ENCODE results near the gene MAD2L2. TPM values are rescaled to one million over a fixed set of nuclear protein-coding genes. Genes with fewer than 3 reads are reported as not detected.

Gene MAD2L2
- polyA plus RNA-seq, 2 of the 4 experiments (the other 2 are of a cell fraction) = 31.2 to 32.5 TPM

DNA sequence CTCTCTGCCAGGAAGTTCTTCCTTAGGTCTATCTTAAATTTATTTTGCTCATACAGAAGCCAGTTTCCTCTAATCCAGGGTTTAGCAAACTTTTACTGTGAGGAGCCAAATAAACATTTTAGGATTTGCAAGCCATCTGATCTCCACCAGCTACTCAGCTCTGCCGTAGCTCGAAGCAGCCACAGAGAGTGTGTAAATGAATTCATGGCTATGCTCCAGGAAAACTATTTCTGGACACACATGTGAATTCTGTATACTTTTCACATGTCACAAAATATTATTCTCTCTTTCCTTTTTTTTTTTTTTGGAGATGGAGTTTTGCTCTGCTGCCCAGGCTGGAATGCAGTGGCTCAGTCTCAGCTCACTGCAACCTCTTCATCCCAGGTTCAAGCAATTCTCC lies 41.6 kb upstream of the MAD2L2 start (continued):
- TF ChIP-seq CEBPB (IDR thresholded peaks at IDR 0.05) (no peak), RARB (CRISPR knock-in tag; IDR thresholded peaks at IDR 0.05) (no peak)
- TF ChIP-seq, protein P1, sequence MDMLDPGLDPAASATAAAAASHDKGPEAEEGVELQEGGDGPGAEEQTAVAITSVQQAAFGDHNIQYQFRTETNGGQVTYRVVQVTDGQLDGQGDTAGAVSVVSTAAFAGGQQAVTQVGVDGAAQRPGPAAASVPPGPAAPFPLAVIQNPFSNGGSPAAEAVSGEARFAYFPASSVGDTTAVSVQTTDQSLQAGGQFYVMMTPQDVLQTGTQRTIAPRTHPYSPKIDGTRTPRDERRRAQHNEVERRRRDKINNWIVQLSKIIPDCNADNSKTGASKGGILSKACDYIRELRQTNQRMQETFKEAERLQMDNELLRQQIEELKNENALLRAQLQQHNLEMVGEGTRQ (IDR thresholded peaks at IDR 0.05) = no peak

DNA sequence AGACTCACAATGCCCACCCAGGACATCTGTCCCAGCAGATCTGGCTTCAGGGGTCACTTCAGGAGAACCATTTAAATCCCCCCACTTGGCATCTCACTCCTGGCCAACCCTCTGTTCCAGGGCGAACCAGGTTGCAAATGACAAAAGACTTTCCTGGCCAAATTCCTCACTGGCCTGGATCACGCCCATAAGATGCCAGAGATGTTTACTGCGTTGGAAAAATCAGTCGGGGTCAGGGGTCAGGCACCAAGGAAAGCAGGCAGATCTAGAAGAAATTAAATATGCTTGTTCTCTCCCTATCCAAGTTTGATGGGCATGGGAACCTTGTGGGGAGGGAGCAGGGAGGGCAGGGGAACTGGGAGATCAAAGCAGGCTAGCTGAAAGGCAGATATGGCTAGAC lies 40.4 kb upstream of the MAD2L2 start:
- no peak for TF ChIP-seq CBX2 (IDR thresholded peaks at IDR 0.05; ENCODE audit: borderline replicate concordance, low read depth)
- no peak for TF ChIP-seq MAFK (IDR thresholded peaks at IDR 0.05; ENCODE audit: partially characterized antibody)
- no peak for TF ChIP-seq FOXS1 (CRISPR knock-in tag; IDR thresholded peaks at IDR 0.05)
- TF ChIP-seq, protein P2, sequence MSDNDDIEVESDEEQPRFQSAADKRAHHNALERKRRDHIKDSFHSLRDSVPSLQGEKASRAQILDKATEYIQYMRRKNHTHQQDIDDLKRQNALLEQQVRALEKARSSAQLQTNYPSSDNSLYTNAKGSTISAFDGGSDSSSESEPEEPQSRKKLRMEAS (IDR thresholded peaks at IDR 0.05) = no peak
- no peak for TF ChIP-seq HEYL (CRISPR knock-in tag; IDR thresholded peaks at IDR 0.05)
- no peaks in the 10 kb centered on the region for H3K4me1 ChIP-seq
- no peak overlapping the region for H3K4me2 ChIP-seq
- FAIRE-seq (no peak), DNase-seq (ENCODE audit: low read depth in 1 of 2, low spot score in 1 of 2) (no peak), ATAC-seq (no peak)
- ChIA-PET CTCF (interaction anchor here (1.1 to 9.8 kb wide), 5 partner anchors 12 to 683 kb away, joined by 3 to 107 read pairs (median 24); partner anchors contain the start of gene FBXO6), POLR2A (no interaction called here)
- no peaks in the 10 kb centered on the region for H3K9me3 ChIP-seq
- H3K4me3 ChIP-seq = no peak overlapping the region
- 22% methylated on average over 4 of the region's 4 CpGs for WGBS (ENCODE audit: missing lambda C conversion rate)
- H3K27ac ChIP-seq = no peak overlapping the region

DNA sequence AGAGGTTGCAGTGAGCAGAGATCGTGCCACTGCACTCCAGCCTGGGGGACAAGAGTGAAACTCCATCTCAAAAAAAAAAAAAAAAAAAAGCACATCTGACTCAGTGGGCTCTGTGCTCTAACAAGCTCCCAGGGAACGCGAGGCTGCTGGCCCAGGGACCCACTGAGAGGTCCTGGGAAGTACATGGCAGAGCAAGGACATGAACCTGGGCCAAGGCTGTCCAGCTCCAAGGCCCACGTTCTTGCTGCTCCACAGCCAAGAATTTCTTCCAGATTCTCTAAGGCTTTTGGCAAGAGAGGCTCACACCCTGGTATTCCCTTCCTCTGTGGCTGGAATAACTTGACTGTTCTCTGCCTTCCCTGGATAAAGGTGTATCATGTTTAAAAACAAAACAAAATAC lies 39.6 kb upstream of the MAD2L2 start:
- Histone ChIP-seq H3K27ac (no peak overlapping the region), H3K9me3 (no peaks in the 10 kb centered on the region), H3K4me1 (no peaks in the 10 kb centered on the region), H3K4me3 (no peak overlapping the region), H3K4me2 (no peak overlapping the region)
- ChIA-PET POLR2A (no interaction called here), CTCF (interaction anchor here (1.1 to 9.8 kb wide), 17 partner anchors 8 to 683 kb away, joined by 3 to 107 read pairs (median 8); partner anchors contain the start of gene FBXO6)
- TF ChIP-seq ZC3H11A (IDR thresholded peaks at IDR 0.05) (no peak), ZNF302 (CRISPR knock-in tag; IDR thresholded peaks at IDR 0.05) (no peak), NR3C1 (IDR thresholded peaks at IDR 0.05) (no peak), KDM1A (IDR thresholded peaks at IDR 0.05; ENCODE audit: low read depth) (no peak), MYC (IDR thresholded peaks at IDR 0.05; ENCODE audit: borderline replicate concordance, low read length) (no peak), NPAS2 (CRISPR knock-in tag; IDR thresholded peaks at IDR 0.05; ENCODE audit: borderline replicate concordance) (no peak), EHMT2 (IDR thresholded peaks at IDR 0.05; ENCODE audit: low read depth) (no peak), FOSL2 (IDR thresholded peaks at IDR 0.05) (no peak), FOSL2 (CRISPR knock-in tag; IDR thresholded peaks at IDR 0.05) (no peak), ESRRA (IDR thresholded peaks at IDR 0.05; ENCODE audit: borderline replicate concordance, low read length) (no peak), GATA3 (IDR thresholded peaks at IDR 0.05; ENCODE audit: borderline replicate concordance) (no peak)
- TF ChIP-seq, protein P1 (IDR thresholded peaks at IDR 0.05) = no peak
- TF ChIP-seq, protein P3, sequence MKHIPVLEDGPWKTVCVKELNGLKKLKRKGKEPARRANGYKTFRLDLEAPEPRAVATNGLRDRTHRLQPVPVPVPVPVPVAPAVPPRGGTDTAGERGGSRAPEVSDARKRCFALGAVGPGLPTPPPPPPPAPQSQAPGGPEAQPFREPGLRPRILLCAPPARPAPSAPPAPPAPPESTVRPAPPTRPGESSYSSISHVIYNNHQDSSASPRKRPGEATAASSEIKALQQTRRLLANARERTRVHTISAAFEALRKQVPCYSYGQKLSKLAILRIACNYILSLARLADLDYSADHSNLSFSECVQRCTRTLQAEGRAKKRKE (CRISPR knock-in tag; IDR thresholded peaks at IDR 0.05; ENCODE audit: low read depth) = no peak
- TF ChIP-seq, protein P4, sequence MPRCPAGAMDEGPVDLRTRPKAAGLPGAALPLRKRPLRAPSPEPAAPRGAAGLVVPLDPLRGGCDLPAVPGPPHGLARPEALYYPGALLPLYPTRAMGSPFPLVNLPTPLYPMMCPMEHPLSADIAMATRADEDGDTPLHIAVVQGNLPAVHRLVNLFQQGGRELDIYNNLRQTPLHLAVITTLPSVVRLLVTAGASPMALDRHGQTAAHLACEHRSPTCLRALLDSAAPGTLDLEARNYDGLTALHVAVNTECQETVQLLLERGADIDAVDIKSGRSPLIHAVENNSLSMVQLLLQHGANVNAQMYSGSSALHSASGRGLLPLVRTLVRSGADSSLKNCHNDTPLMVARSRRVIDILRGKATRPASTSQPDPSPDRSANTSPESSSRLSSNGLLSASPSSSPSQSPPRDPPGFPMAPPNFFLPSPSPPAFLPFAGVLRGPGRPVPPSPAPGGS (IDR thresholded peaks at IDR 0.05) = no peak
- TF ChIP-seq, protein P2 (IDR thresholded peaks at IDR 0.05) = no peak
- TF ChIP-seq, protein P5, sequence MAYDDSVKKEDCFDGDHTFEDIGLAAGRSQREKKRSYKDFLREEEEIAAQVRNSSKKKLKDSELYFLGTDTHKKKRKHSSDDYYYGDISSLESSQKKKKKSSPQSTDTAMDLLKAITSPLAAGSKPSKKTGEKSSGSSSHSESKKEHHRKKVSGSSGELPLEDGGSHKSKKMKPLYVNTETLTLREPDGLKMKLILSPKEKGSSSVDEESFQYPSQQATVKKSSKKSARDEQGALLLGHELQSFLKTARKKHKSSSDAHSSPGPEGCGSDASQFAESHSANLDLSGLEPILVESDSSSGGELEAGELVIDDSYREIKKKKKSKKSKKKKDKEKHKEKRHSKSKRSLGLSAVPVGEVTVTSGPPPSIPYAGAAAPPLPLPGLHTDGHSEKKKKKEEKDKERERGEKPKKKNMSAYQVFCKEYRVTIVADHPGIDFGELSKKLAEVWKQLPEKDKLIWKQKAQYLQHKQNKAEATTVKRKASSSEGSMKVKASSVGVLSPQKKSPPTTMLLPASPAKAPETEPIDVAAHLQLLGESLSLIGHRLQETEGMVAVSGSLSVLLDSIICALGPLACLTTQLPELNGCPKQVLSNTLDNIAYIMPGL (CRISPR knock-in tag; IDR thresholded peaks at IDR 0.05; ENCODE audit: borderline replicate concordance) = no peak
- FAIRE-seq (no peak), DNase-seq (ENCODE audit: low read depth in 1 of 2, low spot score in 1 of 2) (no peak), ATAC-seq (no peak)
- WGBS (ENCODE audit: missing lambda C conversion rate) = 30% methylated on average over 4 of the region's 4 CpGs
